Upper lobe of right lung (tissue), 1 donor: Measurements from ENCODE around the gene SNX25. TPM values are rescaled to one million over a fixed set of nuclear protein-coding genes. Genes with fewer than 3 reads are reported as not detected.
A peak's percentile ranks its signal among the peaks of the same experiment; 100 is the strongest.

Source experiments
- ATAC-seq: fragments of 200-7000 bp; cut with Tn5 transposase; one replicate; pipeline ENCODE4 v1.9.1; 2020; ENCODE audit warnings: mild to moderate bottlenecking, moderate library complexity
- DNase-seq: peaks from one replicate; pipeline ENCODE4 v3.0.0-alpha.2; 2020
- H3K27ac ChIP-seq: fragments of 200-600 bp; one replicate; pipeline ENCODE4 v1.8.0; 2022
- H3K27me3 ChIP-seq: fragments of 200-600 bp; one replicate; pipeline ENCODE4 v1.8.0; 2022; ENCODE audit warnings: mild to moderate bottlenecking
- H3K36me3 ChIP-seq: fragments of 200-600 bp; one replicate; pipeline ENCODE4 v1.8.0; 2022
- H3K4me1 ChIP-seq: fragments of 200-600 bp; one replicate; pipeline ENCODE4 v1.8.0; 2022
- H3K4me3 ChIP-seq: fragments of 200-600 bp; one replicate; pipeline ENCODE4 v1.8.0; 2022; ENCODE audit warnings: mild to moderate bottlenecking
- H3K9me3 ChIP-seq: fragments of 200-600 bp; one replicate; pipeline ENCODE4 v1.8.0; 2022
- CTCF ChIP-seq: fragments of 200-600 bp; IDR thresholded peaks from one replicate; pipeline ENCODE4 v1.8.0; 2022; ENCODE audit warnings: antibody characterized with exemption
- intact Hi-C: fragments of 100-400 bp; cut with DNase I; formaldehyde crosslinking; loops from one replicate; pipeline ENCODE4 v1.11.0; 2022
- total RNA-seq: library from RNA; stranded (reverse); fragmentation: NEBNext Ultra II Directional; extraction: Animal tissue kit (Norgen Biotek cat#: 25700); gene quantifications from one replicate; pipeline ENCODE4 v1.2.1, GENCODE V29; 2021
- donor health status: DM: no; HTN: yes; CAD: no; lungs with severe emphysema.

Gene SNX25
- total RNA-seq, 1 donor from 2014 or later: 98.5 TPM

GRCh38 chr4:185182239-185182638, 27.2 kb upstream of the SNX25 start:
- ATAC-seq (no peak), DNase-seq (no peak)
- Histone ChIP-seq H3K27me3 (no peaks in the 10 kb centered on the region), H3K36me3 (no peaks in the 10 kb centered on the region), H3K4me3 (no peak overlapping the region), H3K4me1 (peaks cover 5% of the 10 kb centered on the region), H3K27ac (no peak overlapping the region), H3K9me3 (no peaks in the 10 kb centered on the region)
- intact Hi-C loops: no loop called here
- no peak for TF ChIP-seq CTCF

GRCh38 chr4:185183622-185184281, 25.6 kb upstream of the SNX25 start:
- Histone ChIP-seq H3K36me3 (peaks cover 7% of the 10 kb centered on the region), H3K27me3 (no peaks in the 10 kb centered on the region), H3K4me1 (peaks cover 5% of the 10 kb centered on the region), H3K27ac (no peak overlapping the region), H3K4me3 (no peak overlapping the region), H3K9me3 (no peaks in the 10 kb centered on the region)
- no peak for DNase-seq
- peak; percentile 88 for TF ChIP-seq CTCF
- intact Hi-C loops: no loop called here
- peak; percentile 84 for ATAC-seq

- Histone ChIP-seq H3K9me3 (no peaks in the 10 kb centered on the region), H3K4me1 (peaks cover 4% of the 10 kb centered on the region), H3K27ac (no peak overlapping the region), H3K27me3 (no peaks in the 10 kb centered on the region), H3K36me3 (peaks cover 30% of the 10 kb centered on the region), H3K4me3 (no peak overlapping the region)
- TF ChIP-seq CTCF: no peak
- intact Hi-C loops: no loop called here
- no peak for DNase-seq
- ATAC-seq: no peak
Observed at GRCh38 chr4:185186769-185187168, 22.6 kb upstream of the SNX25 start.

- H3K36me3 ChIP-seq: peaks cover 30% of the 10 kb centered on the region
- intact Hi-C loops: no loop called here
- no peak for ATAC-seq
- no peak for TF ChIP-seq CTCF
- H3K4me1 ChIP-seq: no peaks in the 10 kb centered on the region
- H3K27ac ChIP-seq: no peak overlapping the region
- no peaks in the 10 kb centered on the region for H3K27me3 ChIP-seq
- DNase-seq: no peak
- no peaks in the 10 kb centered on the region for H3K9me3 ChIP-seq
- H3K4me3 ChIP-seq: no peak overlapping the region
Observed at GRCh38 chr4:185189606-185190305, 19.6 kb upstream of the SNX25 start.

GRCh38 chr4:185190306-185190856, 19.0 kb upstream of the SNX25 start:
- intact Hi-C loops: no loop called here
- no peaks in the 10 kb centered on the region for H3K4me1 ChIP-seq

More at GRCh38 chr4:185190306-185190856, 19.0 kb upstream of the SNX25 start:
- peaks cover 30% of the 10 kb centered on the region for H3K36me3 ChIP-seq
- no peaks in the 10 kb centered on the region for H3K9me3 ChIP-seq
- DNase-seq (no peak), ATAC-seq (no peak)
- H3K27ac ChIP-seq: no peak overlapping the region
- TF ChIP-seq CTCF: no peak
- H3K27me3 ChIP-seq: no peaks in the 10 kb centered on the region
- no peak overlapping the region for H3K4me3 ChIP-seq
